H1 (cell line): ENCODE results near the gene HOXB7. TPM values are rescaled to one million over a fixed set of nuclear protein-coding genes. Genes with fewer than 3 reads are reported as not detected.

ENCODE experiments used
- BCL11A ChIP-seq, 2 experiments: IDR thresholded peaks; one replicate each; pipeline ENCODE4 v1.6.1; 2011; ENCODE audit warnings: low read depth in 2 of 2, low read length in 2 of 2, mild to moderate bottlenecking in 2 of 2
- EP300 ChIP-seq, 2 experiments: IDR thresholded peaks; 1 replicate in 1 of 2; 2 replicates in 1 of 2; pipeline ENCODE4 v1.6.1; 2011 to 2012; ENCODE audit warnings: low read depth in 2 of 2, low read length in 2 of 2, mild to moderate bottlenecking in 2 of 2, borderline replicate concordance in 1 of 2, inconsistent platforms in 1 of 2, moderate library complexity in 1 of 2
- HDAC6 ChIP-seq: IDR thresholded peaks from one replicate; pipeline ENCODE4 v1.7.1; 2012; ENCODE audit warnings: low read depth, mild to moderate bottlenecking, inconsistent platforms, low read length, moderate library complexity
- JUN ChIP-seq: IDR thresholded peaks from 2 replicates; pipeline ENCODE4 v1.6.1; 2011; ENCODE audit warnings: low read depth, mild to moderate bottlenecking, improper control_type of control experiment, low read length
- KDM4A ChIP-seq: IDR thresholded peaks from one replicate; pipeline ENCODE4 v1.7.1; 2012; ENCODE audit warnings: low read depth, mild to moderate bottlenecking, moderate library complexity, low read length, inconsistent platforms; ENCODE audit not compliant: severe bottlenecking
- NANOG ChIP-seq: IDR thresholded peaks from 2 replicates; pipeline ENCODE4 v1.6.1; 2011; ENCODE audit warnings: low read length, low read depth, mild to moderate bottlenecking, inconsistent platforms; ENCODE audit not compliant: insufficient read depth, poor library complexity, severe bottlenecking
- TAF7 ChIP-seq: optimal IDR thresholded peaks from 2 replicates; pipeline ENCODE3; 2011; ENCODE audit warnings: low read depth, mild to moderate bottlenecking, inconsistent platforms, low read length, moderate library complexity, borderline replicate concordance
- TBP ChIP-seq: IDR thresholded peaks from 2 replicates; pipeline ENCODE4 v1.6.1; 2011; ENCODE audit warnings: low read depth, low read length, improper control_type of control experiment
- polyA plus RNA-seq, 7 experiments: library from polyadenylated mRNA; depleted of rRNA in 3 of 7; stranded (reverse) in 5 of 7; unstranded in 2 of 7; fragments of >200 nt in 5 of 7; fragments of 200-250 nt in 2 of 7; gene quantifications; 1 replicate in 5 of 7; 2 replicates in 1 of 7; 4 replicates in 1 of 7; pipeline versions ENCODE4 v1.2.1 to v1.2.3, GENCODE V29; 2011 to 2013; ENCODE audit warnings: missing spikeins in 2 of 7, mixed read lengths in 2 of 7
- total RNA-seq: library from RNA; stranded (reverse); fragmentation: NEBNext Ultra II Directional; extraction: Animal tissue kit (Norgen Biotek cat#: 25700); gene quantifications from 2 replicates; pipeline ENCODE4 v1.2.1, GENCODE V29; 2021

HOXB7 gene
- total and polyA plus RNA-seq, 2 of the 8 experiments (the other 6 are each of a cell fraction or from before 2014, with no cell fraction given): not detected

DNA sequence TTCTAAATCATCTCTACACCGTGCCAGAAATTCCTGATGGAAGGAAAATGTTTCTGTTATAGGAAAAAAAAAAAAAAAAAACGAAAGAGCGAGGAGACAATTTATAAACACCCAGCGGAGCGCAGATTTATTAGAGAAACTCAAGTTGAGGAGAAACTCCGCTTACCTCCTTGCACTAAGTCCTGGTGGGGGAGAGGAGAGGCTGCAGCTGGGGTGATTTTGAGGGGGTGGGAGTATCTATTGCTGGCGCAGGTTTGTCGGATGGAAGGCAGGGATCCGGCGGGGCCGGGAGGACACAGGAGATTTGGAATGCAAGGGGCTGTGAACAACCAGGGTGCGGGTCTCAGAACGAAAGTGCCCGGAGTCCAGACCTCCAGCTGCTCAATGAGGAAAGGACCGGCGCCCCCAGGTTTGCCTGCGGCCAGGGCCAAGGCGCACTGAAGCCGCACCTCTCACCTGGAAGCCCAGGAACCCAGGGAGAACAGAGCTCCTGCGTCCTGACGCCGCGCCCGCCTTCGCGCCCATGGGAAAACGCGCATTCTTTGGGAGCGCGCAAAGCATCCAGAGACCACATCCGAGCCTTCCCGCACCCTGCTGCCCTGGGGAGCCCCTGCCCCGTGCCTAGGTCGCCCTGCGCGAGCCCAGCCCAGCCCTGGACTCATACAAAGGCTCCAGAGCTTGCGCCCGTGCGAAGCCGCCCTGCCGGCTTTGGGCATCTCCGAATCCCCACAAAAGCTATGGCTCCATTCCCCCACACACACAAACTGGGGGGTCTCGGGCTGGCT is 6.8 kb upstream of the HOXB7 start (continued):
- TF ChIP-seq BCL11A (IDR thresholded peaks at IDR 0.05; ENCODE audit: low read depth in 2 of 2, low read length in 2 of 2) (no peak), TBP (no peak), KDM4A (no peak), EP300 (IDR thresholded peaks at IDR 0.05; ENCODE audit: borderline replicate concordance in 1 of 2, low read depth in 2 of 2, low read length in 2 of 2) (no peak), HDAC6 (no peak), JUN (no peak), TAF7 (no peak), NANOG (no peak)
